Mucosa of rectum (tissue), 2 donors: ENCODE data around the gene MR1.

ENCODE experiments used
- H3K27ac ChIP-seq, 2 donors: one replicate each; pipeline ENCODE4 v1.7.0; 2013; ENCODE audit warnings: inconsistent platforms in 2 of 2, low read depth in 2 of 2, low read length in 2 of 2
- H3K27me3 ChIP-seq, 2 donors: one replicate each; pipeline ENCODE4 v1.7.0; 2013; ENCODE audit warnings: low read length in 2 of 2; ENCODE audit not compliant: control insufficient read depth in 2 of 2, insufficient read depth in 2 of 2
- H3K36me3 ChIP-seq, 2 donors: one replicate each; pipeline ENCODE4 v1.7.0; 2013; ENCODE audit warnings: low read length in 2 of 2; ENCODE audit not compliant: control insufficient read depth in 2 of 2, insufficient read depth in 2 of 2
- H3K4me1 ChIP-seq, 2 donors: one replicate each; pipeline ENCODE4 v1.7.0; 2013; ENCODE audit warnings: low read length in 2 of 2, mild to moderate bottlenecking in 1 of 2; ENCODE audit not compliant: control insufficient read depth in 2 of 2, insufficient read depth in 2 of 2
- H3K4me3 ChIP-seq, 2 donors: one replicate each; pipeline ENCODE4 v1.7.0; 2013; ENCODE audit warnings: low read length in 2 of 2
- H3K9ac ChIP-seq, 2 donors: one replicate each; pipeline ENCODE4 v1.7.0; 2013; ENCODE audit warnings: low read length in 2 of 2, low read depth in 1 of 2, mild to moderate bottlenecking in 1 of 2
- H3K9me3 ChIP-seq, 2 donors: one replicate each; pipeline ENCODE4 v1.7.0; 2013; ENCODE audit warnings: low read length in 2 of 2; ENCODE audit not compliant: control insufficient read depth in 2 of 2
- donor health status: healthy.
- donor health status: Normal muscosa, but diverticular disease.

The MR1 gene

GRCh38 chr1:181105134-181106021 is 71.6 kb downstream of the MR1 start:
- Histone ChIP-seq H3K4me1 (peaks cover 15 to 19% of the 10 kb centered on the region in 2 donors), H3K27ac (peak overlapping the region; percentile 80 to 86), H3K36me3 (no peaks in the 10 kb centered on the region), H3K4me3 (peak overlapping the region; percentile 76), H3K9me3 (no peaks in the 10 kb centered on the region), H3K9ac (peak overlapping the region; percentile 69 to 94), H3K27me3 (no peaks in the 10 kb centered on the region)

DNA sequence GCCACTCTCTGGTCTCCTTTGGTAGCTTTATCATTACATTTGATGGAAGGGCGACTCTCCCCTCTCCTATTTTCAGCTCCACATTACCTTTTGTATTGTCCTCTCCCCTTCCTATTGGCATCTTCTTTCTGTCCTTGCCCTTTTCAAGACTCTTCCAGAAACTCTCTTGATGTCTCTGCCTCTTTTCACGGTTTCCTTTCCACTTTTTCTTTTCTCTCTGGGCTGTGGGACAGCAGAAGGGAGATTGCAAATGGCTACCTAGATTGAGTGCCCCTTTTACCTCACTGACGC is 72.2 kb downstream of the MR1 start:
- Histone ChIP-seq H3K4me3 (peak overlapping the region; percentile 48 to 59), H3K9ac (peak overlapping the region in 1 of 2 donors; percentile 33), H3K27ac (peak overlapping the region in 1 of 2 donors; percentile 48), H3K4me1 (peaks cover 15 to 19% of the 10 kb centered on the region in 2 donors), H3K27me3 (no peaks in the 10 kb centered on the region), H3K9me3 (no peaks in the 10 kb centered on the region), H3K36me3 (no peaks in the 10 kb centered on the region)

DNA sequence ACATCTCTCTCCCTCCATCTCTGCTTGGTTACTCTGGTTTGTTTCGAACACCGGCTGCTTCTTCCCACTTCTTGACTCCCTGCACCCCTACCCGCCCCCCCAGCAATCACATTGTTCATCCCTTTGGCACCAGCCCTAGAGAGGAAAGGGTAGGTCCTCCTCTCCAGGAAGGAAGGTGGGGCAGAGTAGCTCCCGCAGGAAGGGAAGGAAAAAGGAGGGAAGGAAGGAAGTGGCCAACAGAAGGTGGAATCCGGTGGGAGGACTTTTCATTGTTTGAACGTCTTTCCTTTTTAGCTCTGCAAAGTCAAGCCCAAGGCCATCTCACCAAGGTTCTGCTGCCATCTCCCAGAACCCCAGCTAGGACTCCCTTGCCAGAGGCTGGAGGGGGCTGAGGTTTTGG is 72.7 kb downstream of the MR1 start:
- no peaks in the 10 kb centered on the region for H3K36me3 ChIP-seq
- H3K9me3 ChIP-seq, result no peaks in the 10 kb centered on the region
- peaks cover 15 to 18% of the 10 kb centered on the region in 2 donors for H3K4me1 ChIP-seq
- H3K27ac ChIP-seq, result no peak overlapping the region
- H3K9ac ChIP-seq, result no peak overlapping the region
- H3K27me3 ChIP-seq, result no peaks in the 10 kb centered on the region
- no peak overlapping the region for H3K4me3 ChIP-seq

DNA sequence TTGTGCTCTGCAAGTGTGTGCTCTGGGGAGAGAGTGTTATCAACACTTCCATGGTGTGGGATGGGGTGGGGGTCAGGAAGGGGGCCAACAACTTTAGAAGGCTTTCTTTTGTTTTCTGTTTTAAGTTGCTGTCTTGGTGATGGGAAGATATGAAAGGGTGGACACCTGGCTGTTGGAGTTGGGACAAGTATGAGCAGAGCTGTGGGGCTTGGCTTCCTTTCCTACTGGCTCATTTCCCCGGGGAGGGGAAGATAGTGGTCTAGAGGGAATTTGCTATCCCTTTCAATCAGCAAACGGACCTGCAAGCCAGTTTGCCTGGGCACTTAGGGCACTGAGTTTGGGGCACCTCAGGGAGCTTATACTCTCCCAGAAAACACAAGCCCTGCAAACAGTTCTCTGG is 73.9 kb downstream of the MR1 start:
- Histone ChIP-seq H3K36me3 (no peaks in the 10 kb centered on the region), H3K27ac (no peak overlapping the region), H3K4me1 (peaks cover 22 to 27% of the 10 kb centered on the region in 2 donors), H3K9me3 (no peaks in the 10 kb centered on the region), H3K4me3 (no peak overlapping the region), H3K27me3 (no peaks in the 10 kb centered on the region), H3K9ac (no peak overlapping the region)

- Histone ChIP-seq H3K27ac (no peak overlapping the region), H3K4me1 (peaks cover 24 to 28% of the 10 kb centered on the region in 2 donors), H3K9me3 (no peaks in the 10 kb centered on the region), H3K9ac (no peak overlapping the region), H3K27me3 (no peaks in the 10 kb centered on the region), H3K36me3 (no peaks in the 10 kb centered on the region), H3K4me3 (no peak overlapping the region)
These were observed 74.6 kb downstream of the MR1 start for GRCh38 chr1:181108304-181108867.

- Histone ChIP-seq H3K9ac (no peak overlapping the region), H3K9me3 (no peaks in the 10 kb centered on the region)
These were observed 76.2 kb downstream of the MR1 start for GRCh38 chr1:181110013-181110412.

More at GRCh38 chr1:181110013-181110412, 76.2 kb downstream of the MR1 start:
- Histone ChIP-seq H3K27ac (no peak overlapping the region), H3K4me3 (no peak overlapping the region), H3K27me3 (no peaks in the 10 kb centered on the region), H3K36me3 (no peaks in the 10 kb centered on the region), H3K4me1 (peaks cover 19 to 22% of the 10 kb centered on the region in 2 donors)
